Gastrocnemius medialis (tissue), 4 donors: ENCODE data around the gene INTS11. TPM values are rescaled to one million over a fixed set of nuclear protein-coding genes. Genes with fewer than 3 reads are reported as not detected.

Experiments used
- ATAC-seq, 2 donors: fragments of 150-250 bp; one replicate each; pipeline ENCODE4 v1.9.1; 2016
- DNase-seq, 2 donors: peaks; one replicate each; pipeline ENCODE4 v3.0.0-alpha.2; 2019
- H3K27ac ChIP-seq, 4 donors: fragments of 200-600 bp; sonication (generic); 1 replicate in 1 of 4; 2 replicates in 3 of 4; pipeline ENCODE4 v1.5.1; 2016 to 2018; ENCODE audit warnings: mild to moderate bottlenecking in 2 of 4, moderate library complexity in 1 of 4
- H3K27me3 ChIP-seq, 3 donors: fragments of 200-600 bp; sonication (generic) in 2 of 3; 1 replicate in 1 of 3; 2 replicates in 2 of 3; pipeline versions ENCODE4 v1.5.1 to v1.6.0; 2016 to 2019; ENCODE audit warnings: mild to moderate bottlenecking in 1 of 3, moderate library complexity in 1 of 3
- H3K36me3 ChIP-seq, 2 donors: fragments of 200-600 bp; sonication (generic) in 1 of 2; one replicate each; pipeline ENCODE4 v1.5.1; 2017 to 2018
- H3K4me1 ChIP-seq, 2 donors: fragments of 200-600 bp; sonication (generic) in 1 of 2; one replicate each; pipeline ENCODE4 v1.5.1; 2016 to 2017; ENCODE audit warnings: mild to moderate bottlenecking in 2 of 2
- H3K4me3 ChIP-seq, 4 donors: fragments of 200-600 bp; sonication (generic) in 3 of 4; 1 replicate in 1 of 4; 2 replicates in 3 of 4; pipeline ENCODE4 v1.5.1; 2016 to 2019; ENCODE audit warnings: mild to moderate bottlenecking in 2 of 4
- H3K9me3 ChIP-seq, 3 donors: fragments of 200-600 bp; sonication (generic) in 2 of 3; 1 replicate in 1 of 3; 2 replicates in 2 of 3; pipeline ENCODE4 v1.5.1; 2016 to 2019
- CTCF ChIP-seq, 5 experiments: fragments of 450-650 bp in 3 of 5; fragments of 200-600 bp in 2 of 5; sonication (generic) in 2 of 5; IDR thresholded peaks in 4 of 5; conservative IDR thresholded peaks in 1 of 5; 1 replicate in 4 of 5; 2 replicates in 1 of 5; pipeline ENCODE4 v1.5.1; 2016 to 2019; ENCODE audit warnings: antibody characterized with exemption in 5 of 5, mild to moderate bottlenecking in 3 of 5, moderate library complexity in 3 of 5
- POLR2A ChIP-seq, 2 donors: fragments of 450-650 bp; IDR thresholded peaks; one replicate each; pipeline ENCODE4 v1.6.1; 2017; ENCODE audit warnings: antibody characterized with exemption in 2 of 2, mild to moderate bottlenecking in 2 of 2, moderate library complexity in 2 of 2
- in situ Hi-C, 4 donors: fragments of 200-750 bp; cut with MboI; loops; one replicate each; pipeline versions ENCODE4 v1.15.0 to v1.8.0; 2017; ENCODE audit warnings: low sequenced_read_pairs in 4 of 4
- intact Hi-C: fragments of 100-400 bp; cut with DNase I; formaldehyde crosslinking; loops from one replicate; pipeline ENCODE4 v1.15.1; 2023; ENCODE audit warnings: low total_unique reads
- total RNA-seq, 4 donors: library from RNA; depleted of rRNA; stranded (reverse); fragments of >200 nt; gene quantifications; one replicate each; pipeline versions ENCODE4 v1.1.0 to v1.2.3, GENCODE V29; 2016

Gene INTS11
- total RNA-seq, 4 donors from 2014 or later = 74.0 to 94.4 (median 84.7) TPM

DNA sequence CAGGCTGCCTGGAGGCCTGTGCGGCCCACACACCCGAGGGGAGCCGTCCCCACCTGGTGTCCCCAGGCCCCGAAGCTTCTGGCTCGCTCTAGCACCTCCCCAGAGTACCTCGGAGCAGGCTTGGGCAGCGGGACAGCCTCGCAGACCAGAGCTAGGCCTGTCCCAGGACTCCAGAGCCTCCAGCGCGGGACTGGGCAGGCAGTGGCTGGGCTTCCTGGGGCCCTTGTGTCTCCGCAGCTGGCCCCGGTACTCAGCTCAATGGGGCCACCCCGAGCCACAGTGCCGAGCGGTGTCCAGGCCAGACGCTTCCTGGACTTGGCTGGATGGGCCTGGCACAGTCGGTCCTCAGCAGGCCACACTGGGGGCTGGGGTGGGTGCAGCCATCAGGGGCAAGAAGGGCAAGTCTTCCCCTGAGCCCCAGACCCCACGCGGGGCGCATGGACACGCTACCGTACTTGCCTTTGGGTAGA lies 39.3 kb downstream of the INTS11 start:
- no peak overlapping the region for H3K27ac ChIP-seq
- no peak overlapping the region for H3K4me3 ChIP-seq
- ATAC-seq = no peak
- intact Hi-C loops = no loop called here
- no peak for DNase-seq
- no peaks in the 10 kb centered on the region for H3K9me3 ChIP-seq
- in situ Hi-C loops = no loop called here
- TF ChIP-seq CTCF (IDR thresholded peaks at IDR 0.05 in 4 of 5, conservative IDR thresholded peaks at IDR 0.05 in 1 of 5) (no peak), POLR2A (IDR thresholded peaks at IDR 0.05) (no peak)
- no peaks in the 10 kb centered on the region for H3K36me3 ChIP-seq
- H3K27me3 ChIP-seq = peaks cover 15 to 34% (median 24%) of the 10 kb centered on the region in 3 donors
- peaks cover 0 to 6% of the 10 kb centered on the region in 2 donors for H3K4me1 ChIP-seq

GRCh38 chr1:1284221-1285101 lies 40.0 kb downstream of the INTS11 start:
- H3K36me3 ChIP-seq = no peaks in the 10 kb centered on the region
- H3K9me3 ChIP-seq = no peaks in the 10 kb centered on the region
- H3K4me3 ChIP-seq = no peak overlapping the region
- DNase-seq = no peak
- TF ChIP-seq CTCF (IDR thresholded peaks at IDR 0.05 in 4 of 5, conservative IDR thresholded peaks at IDR 0.05 in 1 of 5) = no peak
- no peak for TF ChIP-seq POLR2A (IDR thresholded peaks at IDR 0.05)
- peaks cover 0 to 6% of the 10 kb centered on the region in 2 donors for H3K4me1 ChIP-seq
- in situ Hi-C loops = no loop called here
- no peak for ATAC-seq
- H3K27me3 ChIP-seq = peaks cover 15 to 34% (median 24%) of the 10 kb centered on the region in 3 donors
- H3K27ac ChIP-seq = no peak overlapping the region
- intact Hi-C loops = no loop called here

- DNase-seq (no peak), ATAC-seq (no peak)
- H3K27me3 ChIP-seq = peaks cover 15 to 34% (median 24%) of the 10 kb centered on the region in 3 donors
- no peak overlapping the region for H3K27ac ChIP-seq
- intact Hi-C loops = no loop called here
- peaks cover 0 to 6% of the 10 kb centered on the region in 2 donors for H3K4me1 ChIP-seq
- H3K4me3 ChIP-seq = no peak overlapping the region
- no peak for TF ChIP-seq POLR2A (IDR thresholded peaks at IDR 0.05)
- no peak for TF ChIP-seq CTCF (IDR thresholded peaks at IDR 0.05 in 4 of 5, conservative IDR thresholded peaks at IDR 0.05 in 1 of 5)
- H3K9me3 ChIP-seq = no peaks in the 10 kb centered on the region
- no peaks in the 10 kb centered on the region for H3K36me3 ChIP-seq
- in situ Hi-C loops = no loop called here
Observed at GRCh38 chr1:1283821-1284220, 40.6 kb downstream of the INTS11 start.

GRCh38 chr1:1282998-1283397 lies 41.5 kb downstream of the INTS11 start:
- in situ Hi-C loops = no loop called here
- H3K4me1 ChIP-seq = peaks cover 0 to 6% of the 10 kb centered on the region in 2 donors
- H3K27me3 ChIP-seq = peaks cover 15 to 34% (median 24%) of the 10 kb centered on the region in 3 donors
- H3K4me3 ChIP-seq = no peak overlapping the region
- intact Hi-C loops = no loop called here
- no peak overlapping the region for H3K27ac ChIP-seq
- ATAC-seq (no peak), DNase-seq (no peak)
- H3K36me3 ChIP-seq = no peaks in the 10 kb centered on the region
- TF ChIP-seq POLR2A (IDR thresholded peaks at IDR 0.05) (no peak), CTCF (IDR thresholded peaks at IDR 0.05 in 4 of 5, conservative IDR thresholded peaks at IDR 0.05 in 1 of 5) (no peak)
- no peaks in the 10 kb centered on the region for H3K9me3 ChIP-seq
